ENCODE data around the gene CAPZA2.

CAPZA2 gene

GRCh38 chr7:116897661-116898060, 35.3 kb downstream of the CAPZA2 start:
- TF ChIP-seq CTCF (IDR thresholded peaks at IDR 0.05) = no peak
- TF ChIP-seq ZFX (IDR thresholded peaks at IDR 0.05; ENCODE audit: borderline replicate concordance) = no peak
- H3K27ac ChIP-seq = no peak overlapping the region

- H3K27ac ChIP-seq = no peak overlapping the region
- TF ChIP-seq CTCF (IDR thresholded peaks at IDR 0.05) (no peak), ZFX (IDR thresholded peaks at IDR 0.05; ENCODE audit: borderline replicate concordance) (no peak)
Observed at GRCh38 chr7:116899308-116899707, 36.9 kb downstream of the CAPZA2 start.

- TF ChIP-seq CTCF (IDR thresholded peaks at IDR 0.05) = no peak
- TF ChIP-seq ZFX (IDR thresholded peaks at IDR 0.05; ENCODE audit: borderline replicate concordance) = no peak
- H3K27ac ChIP-seq = no peak overlapping the region
Observed at GRCh38 chr7:116901143-116901542, 38.8 kb downstream of the CAPZA2 start.

GRCh38 chr7:116902867-116903266, 40.5 kb downstream of the CAPZA2 start:
- TF ChIP-seq ZFX (IDR thresholded peaks at IDR 0.05; ENCODE audit: borderline replicate concordance) (no peak), CTCF (IDR thresholded peaks at IDR 0.05) (no peak)
- H3K27ac ChIP-seq = no peak overlapping the region

- no peak overlapping the region for H3K27ac ChIP-seq
- no peak for TF ChIP-seq CTCF (IDR thresholded peaks at IDR 0.05)
- TF ChIP-seq ZFX (IDR thresholded peaks at IDR 0.05; ENCODE audit: borderline replicate concordance) = no peak
Observed at GRCh38 chr7:116906391-116906790, 44.0 kb downstream of the CAPZA2 start.

- H3K27ac ChIP-seq = no peak overlapping the region
- TF ChIP-seq CTCF (IDR thresholded peaks at IDR 0.05) (no peak), ZFX (IDR thresholded peaks at IDR 0.05; ENCODE audit: borderline replicate concordance) (no peak)
Observed at GRCh38 chr7:116910383-116910782, 48.0 kb downstream of the CAPZA2 start.

- H3K27ac ChIP-seq = no peak overlapping the region
- TF ChIP-seq CTCF (IDR thresholded peaks at IDR 0.05) (no peak), ZFX (IDR thresholded peaks at IDR 0.05; ENCODE audit: borderline replicate concordance) (no peak)
Observed at GRCh38 chr7:116911801-116912200, 49.4 kb downstream of the CAPZA2 start.

Data from 22Rv1 (cell line).